GM19239 (cell line): ENCODE measurements around the gene TMPRSS11D.

Experiments used
- DNase-seq: peaks from one replicate; pipeline ENCODE4 v3.0.0; 2011; ENCODE audit warnings: low spot score; ENCODE audit not compliant: insufficient read length
- FAIRE-seq: peaks from 2 replicates; lab custom pipeline; 2011; peaks lifted over from hg19 to GRCh38; lab: Jason Lieb, UNC

The TMPRSS11D gene, protein sequence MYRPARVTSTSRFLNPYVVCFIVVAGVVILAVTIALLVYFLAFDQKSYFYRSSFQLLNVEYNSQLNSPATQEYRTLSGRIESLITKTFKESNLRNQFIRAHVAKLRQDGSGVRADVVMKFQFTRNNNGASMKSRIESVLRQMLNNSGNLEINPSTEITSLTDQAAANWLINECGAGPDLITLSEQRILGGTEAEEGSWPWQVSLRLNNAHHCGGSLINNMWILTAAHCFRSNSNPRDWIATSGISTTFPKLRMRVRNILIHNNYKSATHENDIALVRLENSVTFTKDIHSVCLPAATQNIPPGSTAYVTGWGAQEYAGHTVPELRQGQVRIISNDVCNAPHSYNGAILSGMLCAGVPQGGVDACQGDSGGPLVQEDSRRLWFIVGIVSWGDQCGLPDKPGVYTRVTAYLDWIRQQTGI

DNA sequence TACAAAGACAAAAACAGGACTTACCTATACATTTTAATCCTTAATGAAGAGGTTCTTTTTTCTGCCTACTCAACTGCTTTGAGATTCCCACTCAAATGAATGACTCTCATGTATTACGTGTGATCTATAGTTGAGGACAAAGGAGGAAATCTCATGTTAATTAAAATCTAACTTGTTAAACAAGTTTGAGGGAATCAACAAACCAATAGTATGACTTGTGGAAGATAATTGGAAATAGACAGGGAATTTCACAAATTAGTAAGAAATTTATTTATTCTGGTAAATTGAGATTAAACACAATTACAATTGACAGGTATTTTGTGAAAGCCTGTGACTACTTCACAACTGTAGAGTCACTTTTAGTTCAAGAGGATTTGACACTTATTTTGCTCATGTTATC lies at the start of gene TMPRSS11D:
Gene TMPRSS11D (minus strand): TSS at position 101 of the 400 bp plus-strand sequence. CDS start 69 bp downstream, at position 32.
- FAIRE-seq (no peak), DNase-seq (no peak)

DNA sequence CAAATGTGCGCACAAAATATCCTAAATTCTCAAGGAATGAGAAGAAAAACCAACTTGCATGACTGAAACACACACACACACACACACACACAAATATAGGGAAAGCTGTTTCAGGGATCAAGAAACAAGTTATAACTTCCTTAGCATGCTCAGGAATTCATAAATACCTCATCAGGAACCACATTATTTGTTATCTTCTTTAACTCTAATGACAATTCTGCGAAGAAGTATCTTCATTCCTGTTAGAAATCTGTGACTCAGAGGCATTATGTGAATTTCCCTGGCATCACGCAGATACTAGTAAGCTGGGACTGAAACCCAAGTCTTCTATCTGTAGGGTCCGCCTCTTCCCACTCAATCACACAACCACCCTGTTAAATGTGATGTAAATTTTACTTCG lies 49.2 kb upstream of the TMPRSS11D start:
- DNase-seq (no peak), FAIRE-seq (no peak)

DNA sequence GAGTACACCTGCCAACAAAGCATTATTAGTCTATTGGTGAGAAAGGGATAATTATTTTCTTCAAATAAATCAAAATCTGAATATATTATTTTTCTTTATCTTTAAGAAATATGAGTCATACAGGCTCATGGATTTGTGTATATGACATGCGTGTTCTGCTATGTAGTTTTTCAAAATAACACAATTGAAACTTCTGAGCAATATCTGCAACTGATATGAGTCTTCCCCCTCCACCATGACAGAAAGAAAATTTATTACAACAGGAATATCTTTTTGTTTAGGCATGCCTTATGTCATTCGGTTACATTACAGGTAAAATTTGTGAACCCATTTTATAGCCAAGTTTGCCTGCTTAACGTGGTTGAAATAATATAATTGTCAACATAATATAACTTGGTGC lies 47.5 kb upstream of the TMPRSS11D start:
- FAIRE-seq: no peak

DNA sequence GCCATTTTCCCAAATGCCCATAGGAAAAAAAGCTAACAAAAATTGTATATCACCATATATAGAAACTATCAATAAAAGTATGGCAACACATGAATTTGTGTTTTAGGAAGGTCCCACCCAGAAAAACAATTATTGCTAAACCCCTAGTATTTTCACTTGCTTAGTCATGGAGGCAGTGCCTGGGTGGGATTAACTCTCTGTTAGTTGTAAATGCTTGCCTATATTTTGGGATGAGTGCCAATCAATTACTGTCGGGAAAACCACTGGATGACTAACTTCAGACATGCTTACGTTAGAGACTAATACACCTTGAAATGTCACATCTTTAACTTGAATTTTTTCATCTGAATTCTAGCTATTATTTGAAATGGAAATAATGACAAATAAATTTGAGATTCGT lies 45.6 kb upstream of the TMPRSS11D start:
- FAIRE-seq: no peak

More for the DNA sequence above, 47.5 kb upstream of the TMPRSS11D start:
- no peak for DNase-seq

DNA sequence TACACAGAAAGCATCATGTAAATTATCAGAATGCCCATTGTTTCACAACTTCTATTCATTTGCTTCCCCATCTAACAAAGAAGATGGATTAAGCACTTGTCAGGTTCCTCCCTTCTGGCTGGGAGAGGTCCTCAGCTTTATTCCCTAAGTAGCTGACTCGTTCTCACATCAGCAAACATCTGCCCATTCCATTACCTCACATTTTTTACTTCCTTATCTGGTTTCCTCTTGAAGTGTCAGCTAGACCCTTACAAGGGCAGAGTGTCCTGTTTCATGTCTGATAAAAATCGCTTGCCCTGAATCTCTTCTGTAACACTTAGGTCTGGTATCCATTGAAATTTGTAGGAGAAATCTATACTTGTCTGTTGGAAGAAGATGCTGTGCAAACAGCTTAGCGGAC lies 44.7 kb upstream of the TMPRSS11D start:
- DNase-seq (no peak), FAIRE-seq (no peak)

More for the DNA sequence above, 45.6 kb upstream of the TMPRSS11D start:
- no peak for DNase-seq

DNA sequence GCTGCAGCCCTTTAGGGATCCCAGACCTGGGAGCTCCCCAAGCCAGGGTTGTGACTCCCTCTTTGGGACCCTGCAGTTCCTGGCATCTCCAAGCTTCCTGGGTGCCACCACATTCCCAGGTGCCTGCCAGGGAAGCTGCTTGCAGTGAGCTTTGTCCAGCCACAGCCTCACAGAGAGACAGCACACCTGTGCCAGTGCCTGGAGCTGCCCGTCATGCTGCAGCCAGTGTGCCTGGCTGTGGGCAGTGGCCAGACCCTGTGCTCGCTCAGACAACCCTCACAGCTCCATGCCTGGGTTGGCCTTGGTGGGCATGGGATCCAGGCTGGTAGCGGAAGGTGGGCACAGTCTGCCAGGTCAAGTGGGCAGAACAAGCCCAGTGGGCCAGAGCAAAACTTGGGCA lies 43.4 kb upstream of the TMPRSS11D start:
- DNase-seq: no peak
- FAIRE-seq: no peak

DNA sequence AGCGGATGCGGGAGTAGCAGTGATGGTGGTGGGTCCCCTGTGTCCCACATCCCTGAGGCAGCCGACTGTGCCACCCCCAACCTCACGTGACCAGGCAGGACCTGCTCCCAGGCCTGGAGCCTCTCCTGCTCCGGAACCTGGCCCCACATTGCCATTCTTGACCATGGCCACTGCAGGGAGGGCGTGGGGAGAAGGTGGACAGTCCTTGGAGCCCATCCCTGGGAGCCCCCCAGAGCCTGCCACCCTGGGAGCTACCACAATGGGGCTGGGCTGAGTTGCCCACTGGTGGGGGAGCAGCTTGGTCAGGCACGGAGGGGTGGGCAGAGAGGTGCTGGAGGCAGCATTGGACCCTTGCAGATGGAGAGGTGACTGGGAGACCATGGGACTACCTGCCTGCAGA lies 42.7 kb upstream of the TMPRSS11D start:
- DNase-seq: no peak
- FAIRE-seq: no peak

DNA sequence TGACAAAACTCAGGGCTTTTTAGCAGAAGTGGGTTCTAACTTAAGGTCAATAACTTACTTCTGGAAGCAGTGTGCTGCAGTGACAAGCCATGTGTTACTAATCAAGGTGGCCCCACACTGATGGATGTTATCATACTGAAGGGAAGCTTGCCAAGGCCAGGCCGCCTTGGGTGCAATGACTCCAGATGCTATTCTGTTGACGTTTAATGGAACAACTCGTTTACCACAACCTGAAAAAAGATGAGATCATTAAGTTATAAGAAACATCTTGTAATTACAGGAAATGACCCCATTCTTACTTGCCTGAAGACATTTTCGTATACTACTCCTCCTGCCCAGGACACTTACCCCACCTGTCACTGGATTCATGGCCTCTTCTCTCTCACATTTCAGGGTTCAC lies 38.9 kb upstream of the TMPRSS11D start:
- FAIRE-seq: no peak
- DNase-seq: no peak

DNA sequence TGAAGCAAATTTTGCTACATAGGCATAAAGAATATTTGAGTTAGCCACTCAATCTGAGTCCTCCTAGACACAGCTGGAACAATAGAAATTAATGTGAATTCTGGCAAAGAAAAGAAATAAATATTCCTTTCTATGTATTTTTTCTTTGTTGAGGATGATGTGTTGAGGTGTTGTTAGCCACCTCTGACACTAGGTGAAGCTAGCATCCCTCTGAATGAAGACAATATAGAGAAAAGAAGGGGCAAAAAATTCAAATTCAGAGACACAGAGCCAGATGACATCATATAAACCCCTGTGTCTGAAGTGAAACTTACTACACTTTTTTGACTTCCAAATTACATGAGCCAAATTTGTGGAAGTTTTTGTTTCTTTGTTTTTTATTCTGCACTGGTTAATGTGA lies 34.6 kb upstream of the TMPRSS11D start:
- no peak for FAIRE-seq
- no peak for DNase-seq

DNA sequence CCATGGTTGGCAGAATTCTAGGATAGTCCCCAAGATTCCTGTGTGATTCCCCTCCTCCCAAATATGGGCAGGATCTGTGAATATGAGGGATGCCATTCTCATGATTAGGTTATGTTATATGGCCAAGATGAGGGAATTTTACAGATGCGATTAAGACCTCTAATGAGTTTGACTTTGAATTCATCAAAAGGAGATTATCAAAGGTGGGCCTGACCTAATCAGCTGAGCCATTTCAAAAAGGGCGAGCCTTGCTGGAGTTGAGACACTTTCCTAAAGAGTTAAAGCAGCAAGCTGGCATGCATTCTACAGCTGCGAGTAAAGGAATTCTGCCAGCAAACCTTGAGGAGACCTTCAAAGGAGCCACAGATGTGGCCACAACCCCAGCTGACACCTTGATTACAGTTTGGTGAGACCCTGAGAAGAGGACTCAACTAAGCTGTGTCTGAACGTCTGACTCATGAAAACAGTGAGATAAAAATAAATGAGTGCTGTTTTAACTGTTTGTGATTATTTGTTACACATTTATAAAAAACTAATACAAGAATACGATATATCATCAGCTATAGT lies 31.7 kb upstream of the TMPRSS11D start:
- FAIRE-seq (no peak), DNase-seq (no peak)

DNA sequence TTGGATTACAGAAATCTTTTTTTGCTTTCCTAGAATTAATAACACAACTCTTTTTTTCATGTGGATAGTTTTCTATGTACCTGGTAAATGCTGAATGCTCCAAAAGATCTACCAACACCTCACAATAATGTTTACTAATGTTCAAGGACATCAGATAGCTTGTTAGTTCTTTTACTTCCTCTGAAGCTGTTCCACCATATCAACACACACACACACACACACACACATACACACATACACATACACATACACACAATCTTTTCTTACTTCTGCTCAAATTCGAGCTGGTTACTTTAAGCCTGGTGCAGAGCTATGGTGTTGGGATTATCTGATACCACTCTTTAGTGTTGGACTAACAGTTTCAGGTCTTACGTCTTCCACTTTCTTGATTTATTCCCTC lies 28.3 kb upstream of the TMPRSS11D start:
- FAIRE-seq: no peak
- DNase-seq: no peak

DNA sequence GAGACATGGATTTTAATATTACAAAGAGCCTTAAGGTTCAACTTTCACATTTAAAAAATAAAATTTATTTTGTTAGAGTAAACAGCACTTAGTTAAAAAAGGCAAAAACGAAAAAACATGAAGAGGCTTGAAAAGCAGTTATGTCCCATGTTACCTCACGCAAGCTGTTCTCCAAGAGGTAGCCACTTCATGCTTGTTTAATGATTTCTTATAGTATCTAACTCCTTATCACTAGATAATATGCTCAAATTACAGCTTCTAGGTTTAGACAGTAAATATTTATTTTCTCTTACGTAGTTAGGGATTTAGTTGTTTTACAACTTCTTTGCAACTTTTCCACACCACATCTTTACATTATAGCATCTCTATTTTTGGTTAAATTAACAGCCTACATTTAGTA lies 27.8 kb upstream of the TMPRSS11D start:
- no peak for DNase-seq
- FAIRE-seq: no peak

DNA sequence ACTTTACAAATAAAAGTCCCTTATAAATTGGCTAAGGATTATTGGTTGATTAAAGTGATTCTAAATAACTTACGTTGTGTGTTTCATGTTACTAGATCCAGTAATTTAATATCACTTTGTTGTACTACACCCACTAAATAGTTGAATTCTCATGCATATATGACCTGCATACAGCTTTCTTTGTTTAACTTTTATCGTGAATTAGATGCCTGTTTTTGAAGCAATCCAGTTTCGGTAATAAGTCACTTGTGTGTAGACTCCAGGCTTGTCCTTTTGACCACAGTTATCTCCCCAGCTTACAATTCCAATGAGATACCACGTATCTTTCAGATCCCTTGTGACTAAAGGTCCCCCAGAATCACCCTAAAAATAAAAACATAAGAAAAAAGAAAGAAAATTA lies 27.3 kb upstream of the TMPRSS11D start:
- no peak for DNase-seq
- no peak for FAIRE-seq

DNA sequence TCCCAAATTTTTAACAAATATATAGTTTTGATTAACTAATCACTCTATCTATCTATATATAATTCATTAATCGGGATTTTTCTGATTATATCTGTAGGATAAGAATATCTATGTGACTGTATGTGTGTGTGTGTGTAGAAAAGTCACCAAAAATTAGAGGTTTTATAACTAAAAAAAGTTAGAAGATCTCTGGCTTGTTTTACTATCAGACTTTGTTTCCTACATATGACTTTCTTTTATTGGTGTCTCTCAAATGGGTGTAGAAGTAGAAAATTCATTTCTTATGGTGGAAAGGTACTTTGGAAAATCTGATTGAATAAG lies 26.7 kb upstream of the TMPRSS11D start:
- FAIRE-seq: no peak
- DNase-seq: no peak

DNA sequence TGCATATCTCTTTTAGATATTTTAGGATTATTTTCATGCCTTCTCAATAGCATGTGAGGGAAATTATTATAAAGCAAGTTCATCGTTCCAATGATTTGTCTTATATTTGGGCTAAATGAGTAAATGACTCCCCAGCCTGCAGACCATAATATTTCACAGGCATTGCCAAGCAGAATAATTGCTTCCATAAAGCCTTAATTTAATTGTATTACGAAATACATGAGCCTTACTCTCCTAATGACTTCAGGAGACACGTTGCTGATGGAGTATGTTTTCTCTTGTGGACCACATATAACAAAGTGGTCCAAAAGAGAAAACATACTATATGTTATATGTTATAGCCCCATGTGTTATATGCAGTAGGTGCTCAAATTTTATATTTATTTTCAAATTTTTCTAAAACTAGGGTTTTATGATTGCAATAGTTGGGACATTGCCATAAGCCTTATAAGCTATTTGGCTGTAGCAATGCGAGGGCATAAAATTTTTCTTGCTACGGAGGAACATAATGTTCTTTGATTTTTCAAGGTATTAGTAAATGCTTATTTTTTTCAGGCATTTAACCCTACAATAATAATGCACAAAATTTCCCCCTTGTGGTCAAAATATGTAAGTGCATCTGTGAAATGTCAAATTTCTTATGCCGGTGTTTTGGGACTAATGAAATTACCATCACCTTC lies 26.2 kb upstream of the TMPRSS11D start:
- FAIRE-seq: no peak

DNA sequence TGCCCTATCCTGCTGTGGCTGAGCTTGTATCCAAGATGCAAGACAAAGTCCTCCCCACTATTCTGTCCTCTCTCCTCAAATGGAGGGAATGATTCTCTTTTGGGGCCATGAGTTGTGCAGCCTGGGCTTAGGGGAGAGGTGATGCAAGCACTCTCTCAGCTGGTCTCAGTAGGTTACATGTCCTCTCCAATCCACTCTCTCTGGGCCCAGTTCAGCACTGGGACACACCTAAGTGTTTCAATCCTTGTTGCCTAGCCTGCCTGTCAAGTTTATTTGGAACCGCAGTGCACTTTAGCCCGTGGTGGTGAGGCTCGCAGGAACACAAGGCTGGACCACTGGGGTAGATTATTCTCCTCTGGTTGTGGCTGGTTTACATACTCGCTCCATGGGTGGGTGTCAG lies 23.8 kb upstream of the TMPRSS11D start:
- DNase-seq (no peak), FAIRE-seq (no peak)

More for the DNA sequence above, 26.2 kb upstream of the TMPRSS11D start:
- DNase-seq: peak; percentile 4

DNA sequence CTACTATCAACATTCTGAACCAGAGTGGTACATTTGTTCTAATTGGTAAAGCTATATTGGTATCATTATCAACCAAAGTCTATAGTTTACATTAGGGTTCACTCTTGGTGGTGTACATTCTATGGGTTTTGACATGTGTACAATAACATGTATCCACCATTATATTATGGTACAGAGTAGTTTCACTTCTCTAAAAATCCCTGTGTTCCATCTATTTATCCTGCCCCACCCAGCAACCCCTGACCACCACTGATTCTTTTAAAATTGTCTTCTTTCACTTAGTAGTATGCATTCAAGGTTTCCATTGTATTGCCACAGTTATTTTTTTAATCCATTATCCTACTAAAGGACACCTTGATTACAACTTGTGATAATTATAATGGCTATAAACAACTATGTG lies 15.3 kb upstream of the TMPRSS11D start:
- no peak for FAIRE-seq
- no peak for DNase-seq

DNA sequence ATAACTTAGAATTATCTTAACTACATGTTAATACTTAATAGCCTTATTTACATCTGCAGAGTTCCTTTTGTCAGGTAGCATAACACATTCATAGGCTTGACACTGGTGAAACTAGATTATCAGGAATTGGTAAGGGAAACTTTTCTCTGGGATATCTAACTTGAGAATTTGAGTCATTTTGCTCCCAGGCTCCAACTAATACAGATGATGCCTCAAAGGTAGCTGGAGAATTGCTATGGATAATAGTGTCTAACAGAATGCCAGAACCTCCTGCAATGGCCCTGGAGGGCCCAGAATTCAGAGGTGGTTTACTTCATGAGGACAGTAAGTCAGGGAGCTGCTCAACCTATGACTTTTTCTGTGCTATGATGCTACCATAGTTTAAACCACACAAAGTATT lies 13.9 kb upstream of the TMPRSS11D start:
- no peak for FAIRE-seq
- no peak for DNase-seq

DNA sequence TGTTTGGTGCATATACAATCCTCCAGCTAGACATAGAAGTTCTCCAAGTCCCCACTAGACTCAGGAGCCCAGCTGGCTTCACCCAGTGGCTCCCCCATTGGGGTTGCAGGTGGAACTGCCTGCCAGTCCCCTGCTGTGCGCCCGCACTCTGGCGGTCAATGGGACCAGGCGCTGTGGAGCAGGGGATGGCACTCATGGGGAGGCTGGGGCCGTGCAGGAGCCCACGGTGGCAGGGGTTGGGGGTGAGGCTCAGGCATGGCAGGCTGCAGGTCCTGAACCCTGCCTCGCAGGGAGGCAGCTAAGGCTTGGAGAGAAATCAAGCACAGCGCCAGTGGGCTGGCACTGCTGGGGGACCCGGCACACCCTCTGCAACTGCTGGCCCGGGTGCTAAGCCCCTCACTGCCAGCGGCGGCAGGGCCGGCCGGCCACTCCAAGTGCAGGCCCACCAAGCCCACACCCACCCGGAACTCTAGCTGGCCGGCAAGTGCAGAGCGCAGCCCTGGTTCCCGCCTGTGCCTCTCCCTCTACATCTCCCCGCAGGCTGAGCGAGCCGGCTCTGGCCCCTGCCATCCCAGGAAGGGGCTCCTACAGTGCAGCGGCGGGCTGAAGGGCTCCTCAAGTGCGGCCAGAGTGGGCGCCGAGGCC lies 12.7 kb upstream of the TMPRSS11D start:
- DNase-seq (no peak), FAIRE-seq (no peak)

DNA sequence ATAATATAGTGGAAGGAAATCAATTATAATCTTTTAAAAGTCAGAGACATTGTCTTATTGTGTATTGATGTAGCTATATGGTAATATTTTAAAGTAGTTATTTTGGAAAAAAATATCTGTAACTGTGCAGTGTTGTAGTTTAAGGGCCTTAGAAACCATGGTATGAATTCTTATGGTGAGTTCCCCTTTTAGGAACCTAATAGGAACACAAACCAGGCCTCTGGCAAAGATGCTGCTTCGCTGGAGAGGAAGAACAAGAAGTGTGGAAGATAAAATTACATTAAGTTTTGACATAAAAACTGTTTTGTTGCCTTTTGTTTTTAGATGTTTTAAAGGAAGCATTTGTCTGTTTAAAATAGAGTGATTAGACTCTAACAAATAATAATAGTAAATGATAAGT lies 10.9 kb upstream of the TMPRSS11D start:
- FAIRE-seq: no peak
- no peak for DNase-seq

DNA sequence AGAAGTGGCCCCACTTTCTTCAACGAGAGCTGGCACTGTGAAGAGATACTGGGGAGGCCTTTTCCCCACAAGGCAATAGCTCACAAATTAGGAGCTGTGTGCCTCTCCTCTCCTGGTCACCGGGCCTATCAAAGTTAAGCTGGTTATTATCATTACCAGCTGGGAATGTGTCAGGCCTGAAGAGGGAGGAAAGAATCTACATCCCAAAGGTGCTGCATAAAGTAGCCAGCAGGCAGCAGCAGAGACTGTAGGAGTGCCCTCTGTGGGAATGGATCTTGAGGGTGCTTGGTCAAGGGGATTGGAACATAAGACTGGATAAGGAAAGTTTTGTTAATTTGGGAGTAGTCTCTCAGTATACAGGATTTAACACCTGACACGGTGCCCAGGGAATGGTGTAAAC lies 9.1 kb upstream of the TMPRSS11D start:
- FAIRE-seq (no peak), DNase-seq (no peak)
